IMR-90 (cell line): ENCODE results near the gene SPART. TPM values are rescaled to one million over a fixed set of nuclear protein-coding genes. Genes with fewer than 3 reads are reported as not detected.

Source experiments
- ATAC-seq: fragments of 200-7000 bp; cut with Tn5 transposase; 2 replicates; pipeline ENCODE4 v1.9.1; 2020; ENCODE audit warnings: low read depth, mild to moderate bottlenecking, moderate library complexity
- BruUV-seq: library from RNA; stranded (reverse); fragments of 400-500 nt; replicated peaks from 2 replicates; lab custom pipeline; 2021; lab: Mats Ljungman, UMichigan
- CTCF ChIA-PET: fragments of 300-600 bp; formaldehyde crosslinking; extraction: SDS; loops from one replicate; lab custom pipeline; 2021; ENCODE audit warnings: antibody characterized with exemption; lab: Yijun Ruan, JAX
- POLR2A ChIA-PET: fragments of 300-600 bp; sonication (Branson Sonifier 250); formaldehyde crosslinking; loops from one replicate; lab custom pipeline; 2022; ENCODE audit warnings: antibody characterized with exemption; ENCODE audit not compliant: unreplicated experiment; lab: Charles Lee
- DNase-seq: peaks from one replicate; pipeline ENCODE4 v3.0.0; 2013
- H2AFZ ChIP-seq: replicated peaks from 2 replicates; pipeline ENCODE3; 2013; ENCODE audit warnings: low read length, mild to moderate bottlenecking; ENCODE audit not compliant: poor library complexity
- H2AK5ac ChIP-seq: 2 replicates; pipeline ENCODE4 v1.6.1; 2013; ENCODE audit warnings: low read depth, low read length, inconsistent platforms
- H2AK9ac ChIP-seq: replicated peaks from 2 replicates; pipeline ENCODE3; 2013; ENCODE audit warnings: mild to moderate bottlenecking, low read depth, low read length, moderate library complexity; ENCODE audit not compliant: poor library complexity
- H2BK120ac ChIP-seq: 2 replicates; pipeline ENCODE4 v1.6.1; 2013; ENCODE audit warnings: low read depth, low read length, inconsistent platforms
- H2BK15ac ChIP-seq: 3 replicates; pipeline ENCODE4 v1.6.1; 2013; ENCODE audit warnings: low read depth, low read length, inconsistent platforms
- H2BK20ac ChIP-seq: 2 replicates; pipeline ENCODE4 v1.6.1; 2013; ENCODE audit warnings: low read depth, mild to moderate bottlenecking, inconsistent platforms, low read length, moderate library complexity
- H2BK5ac ChIP-seq: 2 replicates; pipeline ENCODE4 v1.6.1; 2013; ENCODE audit warnings: mild to moderate bottlenecking, low read depth, low read length, inconsistent platforms; ENCODE audit not compliant: poor library complexity, severe bottlenecking
- H3K14ac ChIP-seq: replicated peaks from 2 replicates; pipeline ENCODE4 v1.6.1; 2013; ENCODE audit warnings: low read depth, low read length, inconsistent platforms
- H3K18ac ChIP-seq: 2 replicates; pipeline ENCODE4 v1.6.1; 2013; ENCODE audit warnings: low read depth, low read length, control low read depth
- H3K23ac ChIP-seq: 2 replicates; pipeline ENCODE4 v1.6.1; 2013; ENCODE audit warnings: low read depth, low read length, inconsistent platforms
- H3K27ac ChIP-seq: 2 replicates; pipeline ENCODE4 v1.5.1; 2013; ENCODE audit warnings: mild to moderate bottlenecking, control low read depth, low read length; ENCODE audit not compliant: insufficient read depth
- H3K27me3 ChIP-seq: 2 replicates; pipeline ENCODE4 v1.6.1; 2013; ENCODE audit warnings: low read length; ENCODE audit not compliant: control insufficient read depth, insufficient read depth
- H3K36me3 ChIP-seq: 2 replicates; pipeline ENCODE4 v1.6.1; 2013; ENCODE audit warnings: low read length, mixed read lengths; ENCODE audit not compliant: control insufficient read depth, insufficient read depth
- H3K4ac ChIP-seq: 2 replicates; pipeline ENCODE4 v1.6.1; 2013; ENCODE audit warnings: low read depth, low read length, inconsistent platforms
- H3K4me1 ChIP-seq: 2 replicates; pipeline ENCODE4 v1.6.1; 2013; ENCODE audit warnings: low read length, mixed read lengths; ENCODE audit not compliant: control insufficient read depth, insufficient read depth
- H3K4me2 ChIP-seq: 2 replicates; pipeline ENCODE4 v1.6.1; 2013; ENCODE audit warnings: low read depth, mild to moderate bottlenecking, control low read depth, low read length, moderate library complexity
- H3K4me3 ChIP-seq: 2 replicates; pipeline ENCODE4 v1.5.1; 2013; ENCODE audit warnings: low read depth, mild to moderate bottlenecking, control low read depth, low read length, moderate library complexity; ENCODE audit not compliant: insufficient read depth
- H3K56ac ChIP-seq: 2 replicates; pipeline ENCODE4 v1.6.1; 2013; ENCODE audit warnings: low read length, inconsistent platforms; ENCODE audit not compliant: insufficient read depth; ENCODE audit errors: extremely low read depth
- H3K79me1 ChIP-seq, 2 experiments: 2 replicates each; pipeline ENCODE4 v1.6.1; 2013; ENCODE audit warnings: low read length in 2 of 2, inconsistent platforms in 1 of 2, low read depth in 1 of 2
- H3K9ac ChIP-seq: 2 replicates; pipeline ENCODE4 v1.6.1; 2013; ENCODE audit warnings: low read depth, low read length, control low read depth
- H3K9me1 ChIP-seq: 2 replicates; pipeline ENCODE4 v1.6.1; 2013; ENCODE audit warnings: low read length, inconsistent platforms; ENCODE audit not compliant: insufficient read depth
- H3K9me3 ChIP-seq: 2 replicates; pipeline ENCODE4 v1.6.1; 2013; ENCODE audit warnings: low read length; ENCODE audit not compliant: control insufficient read depth, insufficient read depth
- H4K20me1 ChIP-seq: 2 replicates; pipeline ENCODE4 v1.6.1; 2013; ENCODE audit warnings: low read length, inconsistent platforms; ENCODE audit not compliant: insufficient read depth
- H4K5ac ChIP-seq: 2 replicates; pipeline ENCODE4 v1.6.1; 2013; ENCODE audit warnings: mild to moderate bottlenecking, low read depth, low read length, control low read depth
- H4K8ac ChIP-seq, 2 experiments: 2 replicates each; pipeline ENCODE4 v1.6.1; 2013; ENCODE audit warnings: low read depth in 2 of 2, low read length in 2 of 2, control low read depth in 1 of 2, inconsistent platforms in 1 of 2
- H4K91ac ChIP-seq: 2 replicates; pipeline ENCODE4 v1.6.1; 2013; ENCODE audit warnings: low read depth, low read length, inconsistent platforms; ENCODE audit not compliant: insufficient read depth
- BHLHE40 ChIP-seq: fragments of 150-350 bp; IDR thresholded peaks from 2 replicates; pipeline ENCODE4 v1.6.1; 2016; ENCODE audit warnings: mild to moderate bottlenecking, low read depth, low read length
- MAZ ChIP-seq: IDR thresholded peaks from 2 replicates; pipeline ENCODE4 v1.6.1; 2012; ENCODE audit warnings: low read depth, mild to moderate bottlenecking, low read length, improper control_type of control experiment, moderate library complexity, borderline replicate concordance
- RAD21 ChIP-seq: IDR thresholded peaks from 2 replicates; pipeline ENCODE4 v1.6.1; 2012; ENCODE audit warnings: low read length, improper control_type of control experiment
- USF2 ChIP-seq: fragments of 150-350 bp; IDR thresholded peaks from 2 replicates; pipeline ENCODE4 v1.6.1; 2017; ENCODE audit warnings: mild to moderate bottlenecking, antibody characterized with exemption, low read length, low read depth
- WGBS, 2 experiments: methylation state at CpG; one replicate each; pipeline versions ENCODE4 v1.1.5 to v1.1.7; 2013; ENCODE audit warnings: missing lambda C conversion rate in 2 of 2; ENCODE audit not compliant: insufficient read length in 1 of 2; ENCODE audit errors: extremely low coverage in 2 of 2; 5-methylcytosine and 5-hydroxymethylcytosine counted together
- dilution Hi-C: fragments of 300-500 bp; cut with HindIII; formaldehyde crosslinking; loops from one replicate; pipeline ENCODE4 v1.14.3; 2018; ENCODE audit warnings: low sequenced_read_pairs; ENCODE audit not compliant: unreplicated experiment
- in situ Hi-C: fragments of 300-500 bp; cut with MboI; formaldehyde crosslinking; loops from 3 replicates; pipeline ENCODE4 v1.14.3; 2019; ENCODE audit warnings: low sequenced_read_pairs, inconsistent platforms, mixed read lengths
- intact Hi-C: fragments of 100-400 bp; cut with micrococcal nuclease; formaldehyde crosslinking; loops from 2 replicates; pipeline ENCODE4 v1.10.0; 2022
- polyA plus RNA-seq, 3 experiments: library from polyadenylated mRNA; depleted of rRNA; stranded (reverse); fragments of >200 nt; gene quantifications; 2 replicates each; pipeline ENCODE4 v1.2.3, GENCODE V29; 2012; ENCODE audit warnings: low replicate concordance in 1 of 3
- total RNA-seq: library from RNA; depleted of rRNA; stranded (reverse); fragments of >200 nt; gene quantifications from 2 replicates; pipeline ENCODE4 v1.2.3, GENCODE V29; 2012

SPART gene
- total and polyA plus RNA-seq, 2 of the 4 experiments (the other 2 are of a cell fraction): 43.8 to 110 TPM

GRCh38 chr13:36297366-36298338 lies 48.5 kb downstream of the SPART start, which contains the start of gene CCDC169:
CCDC169 (minus strand) TSS chr13:36297814; CDS start chr13:36297719, 95 bp downstream.
- Histone ChIP-seq H4K91ac (peak within 1 kb of the TSS; percentile 91), H3K9me1 (no peaks in the 10 kb centered on the region), H3K4me3 (peak within 1 kb of the TSS; percentile 67), H2AK5ac (no peak within 1 kb of the TSS; the same call in 1 of the 2 replicates), H2BK5ac (no peak within 1 kb of the TSS), H3K79me1 (no peaks in the 10 kb centered on the region), H3K18ac (peak within 1 kb of the TSS; percentile 68), H2AFZ (peak within 1 kb of the TSS; percentile 99), H3K27me3 (no peaks in the 10 kb centered on the region), H4K20me1 (no peaks in the 10 kb centered on the region), H4K8ac (peak within 1 kb of the TSS; percentile 56 to 98), H2AK9ac (peak within 1 kb of the TSS; percentile 48), H4K5ac (peak within 1 kb of the TSS; percentile 84), H3K9ac (peak within 1 kb of the TSS; percentile 79), H2BK120ac (peak within 1 kb of the TSS; percentile 77), H3K56ac (peak within 1 kb of the TSS; percentile 70), H3K4ac (peak within 1 kb of the TSS; percentile 84), H3K14ac (peak within 1 kb of the TSS; percentile 97), H3K4me2 (peak within 1 kb of the TSS; percentile 87), H3K9me3 (no peaks in the 10 kb centered on the region), H2BK15ac (peak within 1 kb of the TSS; percentile 70; the same call in 1 of the 3 replicates), H2BK20ac (peak within 1 kb of the TSS; percentile 86), H3K23ac (peak within 1 kb of the TSS; percentile 94), H3K4me1 (peaks cover 2% of the 10 kb centered on the region; the same call in 1 of the 2 replicates), H3K36me3 (no peaks in the 10 kb centered on the region), H3K27ac (peak within 1 kb of the TSS; percentile 56)
- ATAC-seq (peak; percentile 93), DNase-seq (peak; percentile 51)
- CTCF ChIA-PET: interaction anchor here (0.6 to 1.9 kb wide), 5 partner anchors 10 to 48 kb away, joined by 3 to 5 read pairs (median 4); partner anchors contain the start of gene SPART
- intact Hi-C loops: loop anchor here (1.0 to 5.0 kb wide), 2 partner anchors 50 to 98 kb away; partner anchors contain the start of gene SPART
- no TSS peak for BruUV-seq
- TF ChIP-seq MAZ (peak; percentile 53; the same call in 1 of the 2 replicates), BHLHE40 (peak; percentile 84), USF2 (peak; percentile 13; the same call in 1 of the 2 replicates), RAD21 (no peak)
- in situ Hi-C loops: no loop called here
- 3% methylated on average over 9 of the region's 53 CpGs; no CpG with 5 or more reads in 1 of the 2 experiments for WGBS, 2 experiments
- POLR2A ChIA-PET: interaction anchor here (0.6 kb wide), 1 partner anchor 45 kb away, joined by 9 read pairs; no protein-coding TSS in a partner anchor
- dilution Hi-C loops: no loop called here
